ENCODE measurements around the gene GPR17.

DNA sequence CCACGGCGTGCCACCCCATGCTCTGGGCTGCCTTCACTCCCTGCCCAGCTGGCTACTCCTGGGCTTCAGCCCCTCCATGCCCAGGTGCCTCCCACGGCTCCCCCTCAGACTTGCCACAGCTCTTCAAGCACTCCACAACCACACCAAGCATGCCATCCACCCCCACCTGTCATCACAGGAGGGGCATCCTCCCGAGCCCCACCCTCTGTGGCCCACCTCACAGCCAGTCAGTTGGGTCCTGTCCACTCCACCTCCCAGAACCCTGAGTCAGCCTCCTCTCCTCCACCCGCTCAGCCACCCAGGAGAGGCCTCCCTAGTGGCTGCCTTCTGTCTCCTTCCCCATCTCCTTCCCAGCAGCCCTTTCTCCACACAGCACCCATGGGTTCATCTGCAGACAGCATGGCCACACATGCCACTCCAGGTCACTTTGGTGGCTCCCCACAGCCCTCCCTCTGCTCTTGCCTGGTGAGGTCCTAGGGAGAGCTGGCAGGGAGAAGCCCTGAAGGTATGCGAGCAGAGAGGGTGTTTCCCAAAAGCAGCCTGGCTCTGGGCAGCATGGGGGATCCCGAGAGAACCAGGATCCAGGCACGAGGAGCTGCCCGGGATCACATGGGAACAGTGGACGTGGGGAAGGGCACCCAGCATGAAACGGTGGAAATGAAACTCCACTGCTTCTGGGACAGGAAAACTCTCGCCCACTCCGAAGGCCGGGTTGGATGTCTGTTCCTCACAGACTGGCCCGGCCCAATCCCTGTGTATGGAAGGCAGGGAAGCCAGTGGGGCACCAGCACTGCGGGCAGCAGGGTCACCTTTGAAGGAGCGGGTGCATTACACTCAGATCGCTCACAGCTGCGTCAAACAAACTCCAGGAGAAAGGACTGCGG, 26.6 kb downstream of the GPR17 start:
- TF ChIP-seq, protein P1, sequence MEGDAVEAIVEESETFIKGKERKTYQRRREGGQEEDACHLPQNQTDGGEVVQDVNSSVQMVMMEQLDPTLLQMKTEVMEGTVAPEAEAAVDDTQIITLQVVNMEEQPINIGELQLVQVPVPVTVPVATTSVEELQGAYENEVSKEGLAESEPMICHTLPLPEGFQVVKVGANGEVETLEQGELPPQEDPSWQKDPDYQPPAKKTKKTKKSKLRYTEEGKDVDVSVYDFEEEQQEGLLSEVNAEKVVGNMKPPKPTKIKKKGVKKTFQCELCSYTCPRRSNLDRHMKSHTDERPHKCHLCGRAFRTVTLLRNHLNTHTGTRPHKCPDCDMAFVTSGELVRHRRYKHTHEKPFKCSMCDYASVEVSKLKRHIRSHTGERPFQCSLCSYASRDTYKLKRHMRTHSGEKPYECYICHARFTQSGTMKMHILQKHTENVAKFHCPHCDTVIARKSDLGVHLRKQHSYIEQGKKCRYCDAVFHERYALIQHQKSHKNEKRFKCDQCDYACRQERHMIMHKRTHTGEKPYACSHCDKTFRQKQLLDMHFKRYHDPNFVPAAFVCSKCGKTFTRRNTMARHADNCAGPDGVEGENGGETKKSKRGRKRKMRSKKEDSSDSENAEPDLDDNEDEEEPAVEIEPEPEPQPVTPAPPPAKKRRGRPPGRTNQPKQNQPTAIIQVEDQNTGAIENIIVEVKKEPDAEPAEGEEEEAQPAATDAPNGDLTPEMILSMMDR (conservative IDR thresholded peaks at IDR 0.05 in 1 of 2, IDR thresholded peaks at IDR 0.05 in 1 of 2; ENCODE audit: extremely low read depth in 1 of 2, insufficient read depth in 1 of 2, low read depth in 1 of 2, low read length in 2 of 2), result no peak
- no peak for TF ChIP-seq EZH2 (IDR thresholded peaks at IDR 0.05; ENCODE audit: borderline replicate concordance, low read length)
